GM21737 (cell line): ENCODE data around the gene SETX.

Experiments
- ATAC-seq: cut with Tn5 transposase; IDR thresholded peaks from one replicate; pipeline ENCODE4 v1.9.1; 2021; ENCODE audit warnings: mild to moderate bottlenecking, moderate library complexity; ENCODE audit not compliant: unreplicated experiment

The SETX gene

DNA sequence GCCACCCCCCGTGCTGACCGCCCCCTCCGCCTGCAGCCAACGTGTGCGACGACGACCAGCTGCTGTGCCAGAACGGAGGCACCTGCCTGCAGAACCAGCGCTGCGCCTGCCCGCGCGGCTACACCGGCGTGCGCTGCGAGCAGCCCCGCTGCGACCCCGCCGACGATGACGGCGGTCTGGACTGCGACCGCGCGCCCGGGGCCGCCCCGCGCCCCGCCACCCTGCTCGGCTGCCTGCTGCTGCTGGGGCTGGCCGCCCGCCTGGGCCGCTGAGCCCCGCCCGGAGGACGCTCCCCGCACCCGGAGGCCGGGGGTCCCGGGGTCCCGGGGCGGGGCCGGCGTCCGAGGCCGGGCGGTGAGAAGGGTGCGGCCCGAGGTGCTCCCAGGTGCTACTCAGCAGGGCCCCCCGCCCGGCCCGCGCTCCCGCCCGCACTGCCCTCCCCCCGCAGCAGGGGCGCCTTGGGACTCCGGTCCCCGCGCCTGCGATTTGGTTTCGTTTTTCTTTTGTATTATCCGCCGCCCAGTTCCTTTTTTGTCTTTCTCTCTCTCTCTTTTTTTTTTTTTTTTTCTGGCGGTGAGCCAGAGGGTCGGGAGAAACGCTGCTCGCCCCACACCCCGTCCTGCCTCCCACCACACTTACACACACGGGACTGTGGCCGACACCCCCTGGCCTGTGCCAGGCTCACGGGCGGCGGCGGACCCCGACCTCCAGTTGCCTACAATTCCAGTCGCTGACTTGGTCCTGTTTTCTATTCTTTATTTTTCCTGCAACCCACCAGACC, 112.8 kb downstream of the SETX start:
- ATAC-seq, result no peak

- ATAC-seq, result peak; percentile 1
Observed at GRCh38 chr9:132241483-132241839, 113.3 kb downstream of the SETX start.

DNA sequence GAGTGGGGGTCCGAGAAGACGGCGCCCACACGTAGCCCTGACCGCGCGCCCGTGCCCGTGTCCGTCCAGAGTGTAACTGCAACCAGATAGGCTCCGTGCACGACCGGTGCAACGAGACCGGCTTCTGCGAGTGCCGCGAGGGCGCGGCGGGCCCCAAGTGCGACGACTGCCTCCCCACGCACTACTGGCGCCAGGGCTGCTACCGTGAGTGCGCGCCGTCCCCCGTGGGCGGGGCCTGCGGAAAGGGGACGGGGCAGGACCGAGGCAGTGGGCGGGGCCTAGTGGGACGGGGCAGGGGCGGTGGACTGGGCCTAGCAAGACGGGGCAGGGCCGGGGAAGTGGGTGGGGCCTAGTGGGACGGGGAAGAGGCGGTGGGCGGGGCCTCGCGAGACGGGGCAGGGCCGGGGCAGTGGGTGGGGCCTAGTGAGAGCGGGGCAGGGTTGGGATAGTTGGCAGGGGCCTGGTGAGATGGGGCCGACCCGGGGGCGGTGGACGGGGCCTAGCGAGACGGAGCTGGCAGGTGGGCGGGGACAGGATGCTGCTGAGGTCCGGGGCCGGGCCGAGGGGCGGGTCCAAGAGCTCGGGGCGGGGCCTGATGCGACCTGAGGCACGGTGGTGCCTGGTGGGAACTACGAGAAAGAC, 113.8 kb downstream of the SETX start:
- ATAC-seq, result peak; percentile 78

DNA sequence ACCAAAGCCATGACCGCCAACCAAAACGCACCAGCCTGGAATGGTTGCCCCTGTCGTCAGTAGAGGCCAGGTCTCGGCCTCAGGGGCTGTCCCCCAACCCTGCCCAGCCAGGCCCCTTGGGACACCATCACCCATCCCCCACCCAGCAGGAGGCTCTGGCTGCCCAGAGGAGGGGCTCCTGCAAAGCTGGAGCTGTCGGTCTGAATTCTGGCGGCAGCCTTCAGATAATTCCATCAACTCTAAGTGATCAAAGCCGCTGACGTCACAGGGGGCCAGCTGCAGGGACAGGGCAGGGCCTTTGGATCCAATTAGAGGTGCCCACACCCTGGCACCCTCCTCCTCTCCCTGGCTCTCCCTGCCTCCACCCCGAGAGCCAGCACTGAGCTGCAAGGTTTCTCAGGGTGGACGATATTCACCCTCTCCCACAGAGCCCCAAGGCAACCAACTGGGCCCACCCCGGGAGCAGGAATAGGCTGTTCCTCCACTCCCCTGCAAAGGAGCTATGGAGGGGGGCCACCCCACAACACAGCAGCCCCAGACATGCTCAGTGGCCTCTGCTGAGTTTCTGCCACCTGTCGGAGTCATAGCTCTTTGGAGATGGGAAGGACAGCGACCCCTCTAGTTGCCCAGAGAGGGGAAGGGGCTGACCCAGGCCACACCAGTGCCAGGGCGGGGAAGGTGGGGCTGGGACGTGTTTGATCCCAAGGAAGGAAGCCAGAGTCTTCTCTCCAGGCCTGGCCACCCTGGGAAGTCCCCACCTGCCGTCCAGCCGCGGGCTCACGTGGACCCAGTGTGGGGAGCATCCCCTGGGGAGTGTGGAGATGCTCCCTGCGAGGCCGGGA, 114.6 kb downstream of the SETX start:
- ATAC-seq, result no peak

GRCh38 chr9:132239518-132239917, 115.3 kb downstream of the SETX start:
- no peak for ATAC-seq

DNA sequence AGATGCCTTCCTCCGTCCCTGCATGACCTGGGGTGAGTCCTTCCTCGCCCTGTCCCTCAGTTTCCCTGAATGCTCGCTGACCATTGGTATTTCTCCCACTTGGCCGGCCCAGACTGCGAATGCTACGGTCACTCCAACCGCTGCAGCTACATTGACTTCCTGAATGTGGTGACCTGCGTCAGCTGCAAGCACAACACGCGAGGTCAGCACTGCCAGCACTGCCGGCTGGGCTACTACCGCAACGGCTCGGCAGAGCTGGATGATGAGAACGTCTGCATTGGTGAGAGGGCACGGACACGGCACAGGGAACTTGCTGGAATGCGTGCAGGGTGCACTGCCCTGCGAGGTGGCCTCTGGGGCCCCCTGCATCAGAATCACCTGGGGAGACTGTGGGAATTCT, 115.8 kb downstream of the SETX start:
- ATAC-seq, result no peak

- no peak for ATAC-seq
Observed at GRCh38 chr9:132238026-132238972, 116.5 kb downstream of the SETX start.

- ATAC-seq, result no peak
Observed at GRCh38 chr9:132237481-132237880, 117.3 kb downstream of the SETX start.

DNA sequence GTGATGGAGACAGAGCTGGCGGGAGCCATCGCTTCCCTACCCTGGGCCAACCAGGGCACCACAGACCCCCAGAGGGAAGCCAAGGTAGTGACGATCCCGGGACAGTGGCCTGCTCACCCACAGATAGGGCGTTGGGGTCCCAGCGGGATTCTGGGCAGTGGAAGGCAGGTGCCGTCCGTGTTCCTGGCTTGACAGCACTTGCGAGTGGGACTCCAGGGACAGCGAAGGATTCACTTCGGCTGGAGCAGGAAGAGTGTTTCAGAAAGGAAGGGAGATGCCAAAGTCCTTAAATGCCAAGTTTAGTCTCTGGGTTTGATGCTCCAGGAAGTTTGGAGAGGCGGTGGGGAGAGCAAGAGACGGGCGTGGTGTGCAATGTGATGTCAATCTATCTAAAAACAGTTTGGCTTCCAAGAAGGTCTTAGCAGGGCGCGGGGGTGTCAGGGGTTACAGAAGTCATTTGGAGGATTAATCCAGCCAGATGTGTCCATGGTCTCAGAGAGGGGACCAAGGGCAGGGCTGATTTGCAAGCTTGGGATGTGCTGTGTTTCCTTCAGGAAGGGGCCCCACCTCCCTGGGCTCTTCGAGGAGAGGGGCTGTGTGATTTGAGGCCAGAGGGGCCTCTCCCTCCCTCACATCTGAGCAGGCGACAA, 118.0 kb downstream of the SETX start:
- no peak for ATAC-seq

- ATAC-seq, result no peak
Observed at GRCh38 chr9:132235894-132236661, 118.7 kb downstream of the SETX start.

DNA sequence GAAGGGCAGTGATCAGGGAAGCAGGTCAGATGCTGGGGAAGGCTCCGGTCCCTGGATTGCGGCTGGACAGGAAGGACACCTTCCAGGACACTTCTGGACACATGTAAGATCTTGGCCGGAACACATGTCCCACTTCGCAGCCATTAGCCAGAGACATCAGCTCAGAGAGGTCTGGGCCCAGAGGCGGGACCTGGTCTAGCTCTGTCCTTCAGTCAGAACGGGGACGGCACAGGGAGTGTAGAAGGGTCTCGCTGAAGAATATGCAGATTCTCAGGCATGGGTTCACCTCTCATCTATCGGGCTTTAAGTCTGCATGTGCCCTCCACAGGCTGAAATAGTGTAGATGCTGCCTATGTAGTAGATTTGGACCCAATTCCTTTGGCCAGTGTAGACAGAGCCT, 119.7 kb downstream of the SETX start:
- ATAC-seq, result no peak

DNA sequence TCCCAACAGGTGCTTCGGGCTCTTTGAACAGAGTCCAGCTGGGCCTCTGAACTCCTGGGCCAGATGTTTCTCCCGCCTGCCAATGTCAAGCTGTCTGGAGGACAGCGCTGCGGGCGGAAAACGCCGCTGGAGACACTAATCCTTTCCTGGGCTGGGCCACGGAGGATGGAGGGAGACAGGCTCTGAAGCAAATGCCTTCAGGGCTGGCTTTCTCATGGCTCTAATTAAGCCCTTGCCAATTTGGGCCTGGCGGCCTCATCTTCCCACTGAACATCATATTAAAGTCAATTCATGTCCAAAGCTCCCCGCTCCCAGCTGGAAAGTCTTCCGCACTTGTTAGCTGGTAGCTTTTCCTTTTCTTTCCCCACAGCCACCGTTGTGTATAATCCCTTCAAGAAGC, 120.3 kb downstream of the SETX start:
- no peak for ATAC-seq

GRCh38 chr9:132233138-132233537, 121.6 kb downstream of the SETX start:
- ATAC-seq, result no peak

DNA sequence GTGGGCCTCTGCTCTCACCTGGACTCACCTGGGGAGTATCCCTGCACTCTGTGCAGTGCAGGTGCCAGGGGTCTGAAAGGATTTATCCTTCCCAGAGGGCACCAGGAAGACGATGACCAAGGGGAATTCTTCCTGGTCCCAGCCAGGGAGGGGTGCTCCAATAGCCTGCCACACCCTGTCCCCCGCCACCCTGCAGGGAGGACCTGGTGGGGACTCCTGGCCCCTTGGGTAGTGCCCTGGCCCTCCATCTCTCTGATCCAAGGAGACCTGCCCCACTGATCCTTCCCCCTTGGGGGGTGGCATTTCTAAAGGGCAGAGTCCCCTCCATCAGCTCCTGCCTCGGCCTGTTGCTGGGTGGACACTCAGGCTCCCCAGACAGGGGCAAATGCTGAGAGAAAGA, 122.3 kb downstream of the SETX start:
- no peak for ATAC-seq

DNA sequence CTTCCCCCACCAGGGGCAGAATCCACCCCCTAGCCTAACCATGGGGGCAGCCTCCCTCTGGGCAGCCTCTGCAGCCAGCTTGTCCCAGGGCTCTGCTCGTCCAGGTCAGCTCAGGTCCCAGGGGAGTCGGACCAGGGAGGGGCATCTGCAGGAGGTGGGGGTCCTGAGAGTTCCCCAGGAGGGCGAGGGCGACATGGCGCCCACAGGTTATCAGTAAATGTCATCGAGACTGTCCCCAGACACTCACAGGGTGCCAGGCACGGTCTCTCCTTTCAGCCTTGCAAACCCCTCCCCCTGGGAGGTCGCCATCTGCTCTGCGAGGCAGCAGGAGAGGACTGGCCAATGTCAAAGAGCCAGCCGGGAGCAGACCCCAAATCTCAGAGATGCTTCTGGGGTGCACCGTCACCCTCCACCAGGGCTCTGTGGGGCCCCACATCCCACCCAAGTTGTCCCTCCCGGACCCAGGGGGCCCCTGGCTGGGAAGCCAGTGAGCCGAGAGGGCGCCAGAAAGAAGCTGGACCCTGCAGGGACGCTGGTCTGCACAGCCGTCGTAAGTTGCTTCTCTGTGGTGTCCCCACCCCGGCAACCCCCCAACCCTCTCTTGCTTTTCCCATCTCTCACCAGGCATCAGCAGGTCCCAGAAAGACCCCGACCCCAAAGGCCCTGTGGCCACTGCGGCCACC, 123.6 kb downstream of the SETX start:
- ATAC-seq, result no peak

DNA sequence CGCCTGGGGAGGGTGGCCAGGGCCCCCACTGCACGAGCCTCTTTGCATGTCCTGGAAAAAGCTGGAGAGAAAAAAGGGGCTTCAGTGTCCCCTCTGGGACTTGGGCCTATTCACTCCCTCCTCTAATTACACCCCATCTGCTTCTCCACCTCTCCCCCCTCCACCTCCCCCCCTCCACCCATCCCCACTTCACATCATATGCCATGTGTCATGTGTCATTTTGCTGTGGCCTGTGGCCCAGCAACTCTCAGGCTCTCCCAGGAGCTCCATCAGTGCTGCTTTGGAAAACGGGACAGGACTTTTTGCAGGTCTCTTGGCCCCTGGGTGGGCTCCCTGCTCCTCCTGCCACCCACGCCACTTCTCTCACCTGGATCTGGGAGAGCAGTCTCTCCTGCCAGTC, 124.2 kb downstream of the SETX start:
- no peak for ATAC-seq

- no peak for ATAC-seq
Observed at GRCh38 chr9:132228062-132228461, 126.7 kb downstream of the SETX start.

DNA sequence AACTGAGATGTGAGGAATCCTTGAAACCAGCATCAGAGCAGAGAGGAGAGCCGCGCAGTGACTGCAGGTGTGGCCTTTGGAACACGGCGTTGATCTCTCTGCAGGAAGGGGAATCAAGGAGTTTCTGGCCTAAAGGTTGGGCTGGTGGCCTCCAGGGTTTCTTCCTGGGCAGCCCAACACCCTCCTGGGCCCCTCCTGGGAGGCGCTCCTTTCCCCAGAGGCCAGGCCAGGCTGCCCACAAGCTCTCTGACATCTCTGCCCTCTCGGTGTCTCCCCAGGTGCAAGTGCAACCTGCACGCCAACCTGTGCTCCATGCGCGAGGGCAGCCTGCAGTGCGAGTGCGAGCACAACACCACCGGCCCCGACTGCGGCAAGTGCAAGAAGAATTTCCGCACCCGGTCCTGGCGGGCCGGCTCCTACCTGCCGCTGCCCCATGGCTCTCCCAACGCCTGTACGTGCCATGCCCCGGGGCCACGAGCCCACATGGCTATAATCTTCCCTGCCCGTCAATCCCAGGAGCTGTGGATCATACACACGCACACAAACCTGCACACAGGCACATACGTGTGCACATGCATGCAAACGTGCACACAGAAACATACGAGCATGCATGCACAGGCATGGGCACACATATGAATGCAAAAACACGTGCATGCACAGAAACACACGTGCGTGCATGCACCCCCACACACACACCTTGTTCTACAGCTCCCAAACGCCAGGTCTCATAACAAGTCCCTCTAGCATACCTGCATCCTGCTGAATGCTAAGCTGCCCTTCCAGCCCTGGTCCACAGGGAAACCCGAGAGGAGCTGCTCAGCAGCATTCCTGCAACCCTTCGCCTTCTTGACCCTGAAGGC, 128.0 kb downstream of the SETX start:
- ATAC-seq, result no peak
